Parathyroid adenoma (tissue), 2 donors: ENCODE results near the gene LANCL2.

Experiments used
- H2AFZ ChIP-seq: fragments of 300-600 bp; sonication (generic); one replicate; pipeline ENCODE4 v1.7.0; 2017; ENCODE audit warnings: antibody characterized with exemption, mild to moderate bottlenecking
- H3K27ac ChIP-seq: fragments of 300-600 bp; sonication (generic); one replicate; pipeline ENCODE4 v1.7.0; 2017
- H3K27me3 ChIP-seq: fragments of 300-600 bp; sonication (generic); one replicate; pipeline ENCODE4 v1.7.0; 2017; ENCODE audit warnings: low read length; ENCODE audit not compliant: control insufficient read depth, insufficient read depth
- H3K36me3 ChIP-seq: fragments of 300-600 bp; sonication (generic); one replicate; pipeline ENCODE4 v1.7.0; 2017; ENCODE audit warnings: low read length; ENCODE audit not compliant: control insufficient read depth, insufficient read depth
- H3K4me1 ChIP-seq: fragments of 300-600 bp; sonication (generic); one replicate; pipeline ENCODE4 v1.7.0; 2017; ENCODE audit warnings: control low read depth
- H3K4me2 ChIP-seq: fragments of 300-600 bp; sonication (generic); one replicate; pipeline ENCODE4 v1.7.0; 2017; ENCODE audit warnings: low read length
- H3K4me3 ChIP-seq: fragments of 300-600 bp; sonication (generic); one replicate; pipeline ENCODE4 v1.7.0; 2017; ENCODE audit warnings: low read depth, low read length
- H3K79me2 ChIP-seq: fragments of 300-600 bp; sonication (generic); one replicate; pipeline ENCODE4 v1.7.0; 2017; ENCODE audit warnings: control low read depth
- H3K9ac ChIP-seq: fragments of 300-600 bp; sonication (generic); one replicate; pipeline ENCODE4 v1.7.0; 2017; ENCODE audit warnings: mild to moderate bottlenecking
- H3K9me3 ChIP-seq: fragments of 300-600 bp; sonication (generic); one replicate; pipeline ENCODE4 v1.7.0; 2017; ENCODE audit warnings: low read length; ENCODE audit not compliant: control insufficient read depth
- TF ChIP-seq, protein P1 (sequence below): fragments of 300-600 bp; sonication (generic); IDR thresholded peaks from one replicate; pipeline ENCODE4 v1.7.0; 2017; ENCODE audit warnings: antibody characterized with exemption, mild to moderate bottlenecking
- donor health status: primary hyperparathyroidism.

LANCL2 gene

DNA sequence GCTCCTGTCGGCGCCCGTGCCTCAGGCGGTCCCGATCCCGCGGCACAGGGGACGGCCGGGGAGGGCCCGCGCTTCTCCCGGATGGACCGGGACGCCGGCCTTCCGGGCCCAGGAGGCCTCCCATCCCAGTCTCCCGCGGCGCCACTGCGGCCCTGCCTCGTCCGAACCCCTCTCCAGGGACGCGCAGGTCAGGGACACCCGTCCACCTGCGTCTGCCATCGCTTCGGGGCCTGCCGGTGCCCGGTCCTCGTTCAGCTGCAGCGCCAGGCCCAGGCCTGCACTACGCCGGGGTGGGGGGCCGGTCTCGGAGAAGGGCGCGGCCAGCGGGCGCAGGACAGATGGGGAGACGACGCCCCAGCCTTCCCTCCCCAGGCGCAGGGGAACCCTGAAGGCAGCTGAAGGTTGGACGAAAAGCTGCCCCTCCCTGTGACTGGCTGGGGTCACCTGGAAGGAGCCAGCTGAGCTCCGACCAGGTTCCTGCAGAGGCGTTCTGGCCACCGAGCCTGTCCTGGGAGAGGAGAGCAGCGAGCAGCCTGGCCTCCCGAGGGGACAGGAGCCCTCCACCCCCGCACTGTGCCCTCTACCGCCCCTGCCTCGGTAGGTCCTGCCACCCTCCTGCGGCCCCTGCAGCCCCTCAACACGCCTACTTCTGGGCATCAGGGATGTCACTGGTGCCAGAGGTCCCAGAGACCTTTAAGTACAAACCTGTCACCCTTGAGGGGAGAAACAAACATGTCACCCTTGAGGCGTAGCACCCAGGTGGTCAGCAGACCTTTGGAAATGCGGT, 84.3 kb downstream of the LANCL2 start:
- no peaks in the 10 kb centered on the region for H3K9me3 ChIP-seq

DNA sequence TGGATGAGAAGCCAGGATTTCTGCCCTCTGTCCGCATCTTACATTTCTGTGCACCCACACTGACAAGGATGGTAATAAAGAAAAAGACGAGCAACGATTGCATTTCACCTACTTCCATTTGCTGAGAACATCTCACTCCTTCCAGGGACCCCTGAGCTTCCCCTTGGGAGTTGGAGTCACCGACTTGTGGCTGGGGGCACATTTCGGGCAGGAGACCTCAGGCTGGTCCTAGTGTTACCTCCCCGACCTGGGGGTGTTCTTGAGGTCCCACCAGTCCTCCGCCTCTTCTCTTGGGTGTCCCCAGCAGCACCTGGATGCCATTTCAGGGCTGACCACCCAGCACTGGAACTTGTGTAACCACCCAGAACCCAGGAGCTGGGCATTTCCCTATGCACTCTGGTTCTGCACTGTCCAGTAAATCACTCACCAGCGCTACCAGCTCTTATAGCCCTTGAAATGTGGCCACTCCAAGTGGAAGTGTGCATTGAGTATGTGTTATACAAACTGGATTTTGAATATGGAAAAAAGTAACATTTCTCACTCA, 84.9 kb downstream of the LANCL2 start:
- H3K79me2 ChIP-seq = no peaks in the 10 kb centered on the region
- H3K9ac ChIP-seq = no peak overlapping the region
- no peaks in the 10 kb centered on the region for H3K27me3 ChIP-seq
- no peak overlapping the region for H3K27ac ChIP-seq
- H3K4me1 ChIP-seq = no peaks in the 10 kb centered on the region
- H3K4me2 ChIP-seq = no peak overlapping the region
- H3K36me3 ChIP-seq = no peaks in the 10 kb centered on the region
- H2AFZ ChIP-seq = no peak overlapping the region
- TF ChIP-seq, protein P1, sequence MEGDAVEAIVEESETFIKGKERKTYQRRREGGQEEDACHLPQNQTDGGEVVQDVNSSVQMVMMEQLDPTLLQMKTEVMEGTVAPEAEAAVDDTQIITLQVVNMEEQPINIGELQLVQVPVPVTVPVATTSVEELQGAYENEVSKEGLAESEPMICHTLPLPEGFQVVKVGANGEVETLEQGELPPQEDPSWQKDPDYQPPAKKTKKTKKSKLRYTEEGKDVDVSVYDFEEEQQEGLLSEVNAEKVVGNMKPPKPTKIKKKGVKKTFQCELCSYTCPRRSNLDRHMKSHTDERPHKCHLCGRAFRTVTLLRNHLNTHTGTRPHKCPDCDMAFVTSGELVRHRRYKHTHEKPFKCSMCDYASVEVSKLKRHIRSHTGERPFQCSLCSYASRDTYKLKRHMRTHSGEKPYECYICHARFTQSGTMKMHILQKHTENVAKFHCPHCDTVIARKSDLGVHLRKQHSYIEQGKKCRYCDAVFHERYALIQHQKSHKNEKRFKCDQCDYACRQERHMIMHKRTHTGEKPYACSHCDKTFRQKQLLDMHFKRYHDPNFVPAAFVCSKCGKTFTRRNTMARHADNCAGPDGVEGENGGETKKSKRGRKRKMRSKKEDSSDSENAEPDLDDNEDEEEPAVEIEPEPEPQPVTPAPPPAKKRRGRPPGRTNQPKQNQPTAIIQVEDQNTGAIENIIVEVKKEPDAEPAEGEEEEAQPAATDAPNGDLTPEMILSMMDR = no peak
- no peak overlapping the region for H3K4me3 ChIP-seq
- H3K9me3 ChIP-seq = no peaks in the 10 kb centered on the region

More for the DNA sequence above, 84.3 kb downstream of the LANCL2 start:
- Histone ChIP-seq H3K27ac (no peak overlapping the region), H2AFZ (no peak overlapping the region), H3K4me3 (no peak overlapping the region), H3K4me2 (no peak overlapping the region), H3K36me3 (no peaks in the 10 kb centered on the region), H3K79me2 (no peaks in the 10 kb centered on the region), H3K4me1 (no peaks in the 10 kb centered on the region), H3K9ac (no peak overlapping the region), H3K27me3 (no peaks in the 10 kb centered on the region)
- TF ChIP-seq, protein P1 = no peak

DNA sequence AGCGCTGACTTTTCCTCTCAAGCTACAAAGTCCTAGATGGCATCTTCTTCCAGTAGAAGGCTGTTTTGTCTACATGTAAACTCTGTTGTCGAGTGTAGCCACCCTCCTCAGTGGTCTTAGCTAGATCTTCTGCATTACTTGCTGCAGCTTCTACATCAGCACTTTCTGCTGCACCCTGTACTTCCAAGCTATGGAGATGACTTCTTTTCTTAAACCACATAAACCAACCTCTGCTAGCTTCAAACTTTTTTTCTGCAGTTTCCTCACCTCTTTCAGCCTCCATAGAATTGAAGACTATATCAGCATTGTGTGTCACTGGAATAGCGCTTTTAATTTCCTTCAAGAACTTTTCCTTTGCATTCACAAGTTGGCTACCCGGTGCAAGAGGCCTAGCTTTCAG, 87.8 kb downstream of the LANCL2 start:
- H3K4me1 ChIP-seq = no peaks in the 10 kb centered on the region
- no peaks in the 10 kb centered on the region for H3K9me3 ChIP-seq
- H3K27me3 ChIP-seq = no peaks in the 10 kb centered on the region
- no peak overlapping the region for H3K9ac ChIP-seq
- no peak overlapping the region for H2AFZ ChIP-seq
- H3K4me3 ChIP-seq = no peak overlapping the region
- H3K36me3 ChIP-seq = no peaks in the 10 kb centered on the region
- TF ChIP-seq, protein P1 = no peak
- no peak overlapping the region for H3K4me2 ChIP-seq
- H3K27ac ChIP-seq = no peak overlapping the region
- no peaks in the 10 kb centered on the region for H3K79me2 ChIP-seq

DNA sequence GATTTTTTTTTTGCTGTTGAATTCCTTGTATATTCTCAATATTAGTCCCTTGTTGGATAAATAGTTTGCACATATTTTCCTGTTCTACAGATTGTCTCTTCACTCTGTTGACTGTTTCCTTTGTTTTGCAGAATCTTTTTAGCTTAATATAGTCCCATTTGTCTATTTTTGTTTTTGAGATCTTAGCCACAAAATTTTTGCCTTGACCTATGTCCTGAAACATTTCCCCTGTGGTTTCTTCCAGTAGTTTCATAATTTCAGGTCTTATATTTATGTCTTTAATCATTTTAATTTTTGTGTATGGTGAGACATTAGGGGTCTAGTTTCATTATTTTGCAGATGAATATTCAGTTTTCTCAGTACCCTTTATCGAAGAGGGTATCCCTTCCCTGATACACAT, 92.7 kb downstream of the LANCL2 start:
- H3K4me3 ChIP-seq = no peak overlapping the region
- no peaks in the 10 kb centered on the region for H3K4me1 ChIP-seq
- no peaks in the 10 kb centered on the region for H3K36me3 ChIP-seq
- no peaks in the 10 kb centered on the region for H3K27me3 ChIP-seq
- no peak overlapping the region for H3K27ac ChIP-seq
- no peaks in the 10 kb centered on the region for H3K79me2 ChIP-seq
- TF ChIP-seq, protein P1 = no peak
- no peak overlapping the region for H2AFZ ChIP-seq
- H3K9ac ChIP-seq = no peak overlapping the region
- H3K4me2 ChIP-seq = no peak overlapping the region
- H3K9me3 ChIP-seq = no peaks in the 10 kb centered on the region

DNA sequence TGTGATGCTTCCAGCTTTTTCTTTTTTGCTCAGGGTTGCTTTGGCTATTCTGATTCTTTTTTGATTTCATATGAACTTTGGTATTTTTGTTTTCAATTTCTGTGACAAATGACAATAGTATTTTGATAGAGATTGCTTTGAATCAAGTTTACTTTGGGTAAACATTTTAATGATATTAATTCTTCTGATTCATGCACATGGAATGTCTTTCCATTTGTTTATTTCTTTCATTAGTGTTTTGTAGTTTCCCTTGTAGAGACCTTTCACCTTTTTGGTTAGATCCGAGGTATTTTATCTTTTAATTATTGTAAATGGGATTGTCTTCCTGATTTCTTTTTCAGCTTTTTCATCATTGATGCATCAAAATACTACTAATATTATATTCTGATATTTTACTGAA, 93.2 kb downstream of the LANCL2 start:
- H2AFZ ChIP-seq = no peak overlapping the region
- no peak overlapping the region for H3K9ac ChIP-seq
- no peaks in the 10 kb centered on the region for H3K36me3 ChIP-seq
- TF ChIP-seq, protein P1 = no peak
- H3K27me3 ChIP-seq = no peaks in the 10 kb centered on the region
- H3K4me2 ChIP-seq = no peak overlapping the region
- no peak overlapping the region for H3K27ac ChIP-seq
- no peaks in the 10 kb centered on the region for H3K79me2 ChIP-seq
- H3K4me1 ChIP-seq = no peaks in the 10 kb centered on the region
- H3K9me3 ChIP-seq = no peaks in the 10 kb centered on the region
- H3K4me3 ChIP-seq = no peak overlapping the region
